ENCODE data around the gene KCNMA1.

GRCh38 chr10:77396290-77396689 is 241.3 kb downstream of the KCNMA1 start:
- no peak for TF ChIP-seq CTCF (IDR thresholded peaks at IDR 0.05; ENCODE audit: insufficient read depth, low read length, poor library complexity, severe bottlenecking)
- TF ChIP-seq EZH2phosphoT487 (conservative IDR thresholded peaks at IDR 0.05; ENCODE audit: low read length): no peak

All from SU-DHL-6 (cell line).